GM23338 (cell line): Measurements from ENCODE around the gene EYA4. TPM values are rescaled to one million over a fixed set of nuclear protein-coding genes. Genes with fewer than 3 reads are reported as not detected.

Experiments
- ATAC-seq: fragments of 200-7000 bp; cut with Tn5 transposase; 3 replicates; pipeline ENCODE4 v1.9.1; 2020
- DNase-seq: peaks from one replicate; pipeline ENCODE4 v3.0.0-alpha.2; 2015; ENCODE audit warnings: low spot score
- H2AFZ ChIP-seq: fragments of 200-600 bp; sonication (generic); 2 replicates; pipeline ENCODE4 v1.8.0; 2016; ENCODE audit warnings: antibody characterized with exemption, mild to moderate bottlenecking, moderate library complexity
- H3F3A ChIP-seq: fragments of 200-600 bp; sonication (generic); replicated peaks from 2 replicates; pipeline ENCODE4 v1.8.0; 2017; ENCODE audit warnings: antibody characterized with exemption, mixed run types, low read depth
- H3K27ac ChIP-seq: fragments of 200-600 bp; sonication (generic); 2 replicates; pipeline ENCODE4 v1.6.1; 2016; ENCODE audit warnings: low read depth
- H3K27me3 ChIP-seq: fragments of 200-600 bp; sonication (generic); 2 replicates; pipeline ENCODE4 v1.8.0; 2016; ENCODE audit warnings: mild to moderate bottlenecking, mixed run types, moderate library complexity; ENCODE audit not compliant: insufficient read depth
- H3K36me3 ChIP-seq: fragments of 200-600 bp; sonication (generic); 2 replicates; pipeline ENCODE4 v1.8.0; 2016; ENCODE audit warnings: mild to moderate bottlenecking; ENCODE audit not compliant: insufficient read depth
- H3K4me1 ChIP-seq: fragments of 200-600 bp; sonication (generic); 2 replicates; pipeline ENCODE4 v1.8.0; 2016; ENCODE audit warnings: mild to moderate bottlenecking, moderate library complexity; ENCODE audit not compliant: insufficient read depth
- H3K4me2 ChIP-seq: fragments of 200-600 bp; sonication (generic); 2 replicates; pipeline ENCODE4 v1.7.1; 2017; ENCODE audit warnings: mixed run types
- H3K4me3 ChIP-seq: fragments of 200-600 bp; sonication (generic); 2 replicates; pipeline ENCODE4 v1.6.1; 2016; ENCODE audit warnings: mixed run types
- H3K79me2 ChIP-seq: fragments of 200-600 bp; sonication (generic); replicated peaks from 2 replicates; pipeline ENCODE4 v1.8.0; 2017; ENCODE audit warnings: mild to moderate bottlenecking; ENCODE audit not compliant: insufficient read depth
- H3K9me2 ChIP-seq: fragments of 200-600 bp; sonication (generic); 2 replicates; pipeline ENCODE4 v1.8.0; 2017; ENCODE audit not compliant: insufficient read depth
- H4K20me1 ChIP-seq: fragments of 200-600 bp; sonication (generic); replicated peaks from 2 replicates; pipeline ENCODE4 v1.8.0; 2017; ENCODE audit warnings: mild to moderate bottlenecking; ENCODE audit not compliant: insufficient read depth
- H3K27ac Mint-ChIP-seq: 2 replicates; pipeline ENCODE4 v1.8.0; 2020; ENCODE audit warnings: inconsistent platforms, mild to moderate bottlenecking, moderate library complexity, mixed read lengths
- H3K27me3 Mint-ChIP-seq: 3 replicates; pipeline ENCODE4 v1.8.0; 2022; ENCODE audit warnings: low read depth, mild to moderate bottlenecking, moderate library complexity, mixed read lengths, inconsistent platforms; ENCODE audit not compliant: insufficient read depth, poor library complexity
- H3K36me3 Mint-ChIP-seq: 3 replicates; pipeline ENCODE4 v1.8.0; 2021; ENCODE audit warnings: low read depth, mild to moderate bottlenecking, inconsistent platforms, moderate library complexity, mixed read lengths
- H3K4me1 Mint-ChIP-seq: 3 replicates; pipeline ENCODE4 v1.8.0; 2020; ENCODE audit warnings: mild to moderate bottlenecking, inconsistent platforms, mixed read lengths
- H3K4me3 Mint-ChIP-seq: 3 replicates; pipeline ENCODE4 v1.8.0; 2021; ENCODE audit warnings: moderate library complexity, mild to moderate bottlenecking, inconsistent platforms, mixed read lengths
- H3K9me3 Mint-ChIP-seq: 3 replicates; pipeline ENCODE4 v1.8.0; 2020; ENCODE audit warnings: moderate library complexity, mild to moderate bottlenecking, inconsistent platforms, mixed read lengths
- CREB1 ChIP-seq: fragments of 250-450 bp; sonication (Bioruptor Pico); IDR thresholded peaks from 2 replicates; pipeline ENCODE4 v1.5.0; 2020; ENCODE audit warnings: low read depth, mild to moderate bottlenecking, moderate library complexity
- CTCF ChIP-seq, 2 experiments: fragments of 200-600 bp in 1 of 2; sonication (generic) in 1 of 2; conservative IDR thresholded peaks; 2 replicates each; pipeline versions ENCODE4 v1.5.1 to v1.6.1; 2016 to 2017; ENCODE audit warnings: antibody characterized with exemption in 2 of 2, low read depth in 2 of 2, mild to moderate bottlenecking in 2 of 2, moderate library complexity in 1 of 2
- EZH2 ChIP-seq: fragments of 200-600 bp; sonication (generic); IDR thresholded peaks from one replicate; pipeline ENCODE4 v1.8.0; 2017; ENCODE audit warnings: antibody characterized with exemption, mild to moderate bottlenecking, low read depth; ENCODE audit not compliant: unreplicated experiment
- EZH2phosphoT487 ChIP-seq: fragments of 200-600 bp; sonication (generic); IDR thresholded peaks from one replicate; pipeline ENCODE4 v1.8.1; 2018; ENCODE audit warnings: antibody characterized with exemption; ENCODE audit not compliant: unreplicated experiment
- JUNB ChIP-seq: IDR thresholded peaks from one replicate; pipeline ENCODE4 v1.6.1; 2016; ENCODE audit warnings: antibody characterized with exemption; ENCODE audit not compliant: unreplicated experiment
- NANOG ChIP-seq: IDR thresholded peaks from 2 replicates; pipeline ENCODE4 v1.6.1; 2016; ENCODE audit warnings: antibody characterized with exemption, borderline replicate concordance
- POLR2AphosphoS5 ChIP-seq: IDR thresholded peaks from 2 replicates; pipeline ENCODE4 v1.6.1; 2016; ENCODE audit warnings: antibody characterized with exemption, low read depth
- REST ChIP-seq: IDR thresholded peaks from one replicate; pipeline ENCODE4 v1.6.1; 2018; ENCODE audit warnings: antibody characterized with exemption; ENCODE audit not compliant: unreplicated experiment
- STAT1 ChIP-seq: IDR thresholded peaks from one replicate; pipeline ENCODE4 v1.6.1; 2016; ENCODE audit warnings: antibody characterized with exemption; ENCODE audit not compliant: unreplicated experiment
- ZNF114 ChIP-seq: fragments of 250-450 bp; sonication (Bioruptor Pico); IDR thresholded peaks from 2 replicates; pipeline ENCODE4 v1.5.0; 2020; ENCODE audit warnings: mild to moderate bottlenecking, moderate library complexity
- ZNF331 ChIP-seq: fragments of 250-450 bp; sonication (Bioruptor Pico); IDR thresholded peaks from 2 replicates; pipeline ENCODE4 v1.5.0; 2020; ENCODE audit warnings: low read depth, mild to moderate bottlenecking, moderate library complexity
- ZNF462 ChIP-seq: fragments of 250-450 bp; sonication (Bioruptor Pico); IDR thresholded peaks from 2 replicates; pipeline ENCODE4 v1.5.0; 2020; ENCODE audit warnings: mild to moderate bottlenecking, moderate library complexity
- polyA plus RNA-seq: library from polyadenylated mRNA; unstranded; fragments of >200 nt; fragmentation: Nextera tagmentation; extraction: Ambion mirVana; gene quantifications from 2 replicates; pipeline ENCODE4 v1.2.1, GENCODE V29; 2016
- total RNA-seq: library from RNA; depleted of rRNA; stranded (reverse); fragments of >200 nt; shearing (Covaris generic); gene quantifications from 2 replicates; pipeline ENCODE4 v1.2.3, GENCODE V29; 2014
- TF ChIP-seq, protein P1 (sequence below): IDR thresholded peaks from 2 replicates; pipeline ENCODE4 v1.6.1; 2016; ENCODE audit warnings: antibody characterized with exemption

EYA4 gene
- total and polyA plus RNA-seq, 2 experiments from 2014 or later: 0.05 to 0.21 TPM

DNA sequence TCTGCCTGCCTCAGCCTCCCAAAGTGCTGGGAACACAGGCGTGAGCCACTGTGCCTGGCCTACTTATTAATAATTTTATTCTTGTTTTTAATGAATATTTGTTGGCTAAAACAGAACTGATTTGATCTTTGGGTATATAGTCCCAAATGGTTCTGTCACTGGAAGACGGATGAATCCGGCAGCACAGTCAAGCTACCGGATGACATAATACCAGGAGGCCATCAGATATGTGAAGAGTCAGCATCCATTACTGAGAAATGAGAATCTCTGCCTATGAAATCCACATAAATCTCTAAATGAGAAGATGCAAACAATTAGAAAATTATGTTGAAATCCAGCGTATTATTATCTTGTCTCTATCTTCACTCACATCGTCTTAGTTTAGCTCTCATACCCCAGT, 263.0 kb downstream of the EYA4 start:
- Mint-ChIP-seq H3K36me3 (no peaks in the 10 kb centered on the region), H3K27me3 (no peaks in the 10 kb centered on the region), H3K9me3 (no peaks in the 10 kb centered on the region; the same call in 2 of the 3 replicates), H3K4me3 (no peak overlapping the region), H3K27ac (no peak overlapping the region), H3K4me1 (peaks cover 2% of the 10 kb centered on the region; the same call in 2 of the 3 replicates)
- no peak overlapping the region for H3K4me3 ChIP-seq
- no peak overlapping the region for H3K27ac ChIP-seq
- no peak overlapping the region for H2AFZ ChIP-seq
- H3K4me1 ChIP-seq: no peaks in the 10 kb centered on the region
- no peak for TF ChIP-seq POLR2AphosphoS5
- no peak for TF ChIP-seq EZH2phosphoT487
- no peak for TF ChIP-seq ZNF114 (CRISPR knock-in tag)
- no peak for TF ChIP-seq NANOG
- no peak for TF ChIP-seq JUNB
- no peak for TF ChIP-seq CREB1 (CRISPR knock-in tag)
- TF ChIP-seq REST: no peak
- no peak for TF ChIP-seq ZNF331 (CRISPR knock-in tag)
- TF ChIP-seq STAT1: no peak
- no peak for TF ChIP-seq ZNF462 (CRISPR knock-in tag)
- TF ChIP-seq, protein P1, sequence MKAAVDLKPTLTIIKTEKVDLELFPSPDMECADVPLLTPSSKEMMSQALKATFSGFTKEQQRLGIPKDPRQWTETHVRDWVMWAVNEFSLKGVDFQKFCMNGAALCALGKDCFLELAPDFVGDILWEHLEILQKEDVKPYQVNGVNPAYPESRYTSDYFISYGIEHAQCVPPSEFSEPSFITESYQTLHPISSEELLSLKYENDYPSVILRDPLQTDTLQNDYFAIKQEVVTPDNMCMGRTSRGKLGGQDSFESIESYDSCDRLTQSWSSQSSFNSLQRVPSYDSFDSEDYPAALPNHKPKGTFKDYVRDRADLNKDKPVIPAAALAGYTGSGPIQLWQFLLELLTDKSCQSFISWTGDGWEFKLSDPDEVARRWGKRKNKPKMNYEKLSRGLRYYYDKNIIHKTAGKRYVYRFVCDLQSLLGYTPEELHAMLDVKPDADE: no peak
- no peak for TF ChIP-seq CTCF (conservative IDR thresholded peaks at IDR 0.05; ENCODE audit: low read depth in 2 of 2)
- TF ChIP-seq EZH2: no peak
- H4K20me1 ChIP-seq: no peaks in the 10 kb centered on the region
- no peaks in the 10 kb centered on the region for H3K27me3 ChIP-seq
- H3K36me3 ChIP-seq: no peaks in the 10 kb centered on the region
- no peaks in the 10 kb centered on the region for H3F3A ChIP-seq
- H3K4me2 ChIP-seq: no peak overlapping the region
- DNase-seq: no peak
- H3K9me2 ChIP-seq: 0 out of 2 replicates have a peak, but pooled peaks cover 2% of the 10 kb centered on the region
- no peak for ATAC-seq
- no peaks in the 10 kb centered on the region for H3K79me2 ChIP-seq
